OCI-LY7 (cell line): ENCODE results near the gene LRCOL1. TPM values are rescaled to one million over a fixed set of nuclear protein-coding genes. Genes with fewer than 3 reads are reported as not detected.

ENCODE experiments used
- BruUV-seq: library from RNA; stranded (reverse); fragments of 400-500 nt; replicated peaks from 2 replicates; lab custom pipeline; 2021; lab: Mats Ljungman, UMichigan
- CTCF ChIA-PET: fragments of 300-600 bp; sonication (Branson Sonifier 250); formaldehyde crosslinking; loops from one replicate; lab custom pipeline; 2022; ENCODE audit warnings: antibody characterized with exemption; ENCODE audit not compliant: unreplicated experiment; lab: Charles Lee
- POLR2A ChIA-PET: fragments of 300-600 bp; sonication (Branson Sonifier 250); formaldehyde crosslinking; loops from one replicate; lab custom pipeline; 2022; ENCODE audit warnings: antibody characterized with exemption; lab: Charles Lee
- DNase-seq: peaks from one replicate; pipeline ENCODE4 v3.0.0-alpha.2; 2015; ENCODE audit warnings: low spot score
- H2AFZ ChIP-seq: fragments of 200-600 bp; sonication (generic), shearing (Covaris generic); 2 replicates; pipeline ENCODE4 v1.6.1; 2014; ENCODE audit warnings: mild to moderate bottlenecking, antibody characterized with exemption, low read length, moderate library complexity
- H3K27ac ChIP-seq: fragments of 200-600 bp; sonication (generic); 2 replicates; pipeline ENCODE4 v1.5.1; 2014; ENCODE audit warnings: mixed run types, low read depth, mild to moderate bottlenecking, moderate library complexity, low read length, inconsistent platforms; ENCODE audit not compliant: poor library complexity, severe bottlenecking
- H3K36me3 ChIP-seq: fragments of 200-600 bp; sonication (generic); 2 replicates; pipeline ENCODE4 v1.6.1; 2014; ENCODE audit warnings: mild to moderate bottlenecking, antibody characterized with exemption, low read length, moderate library complexity, mixed read lengths; ENCODE audit not compliant: insufficient read depth
- H3K4me1 ChIP-seq: fragments of 200-600 bp; sonication (generic); 2 replicates; pipeline ENCODE4 v1.5.1; 2014; ENCODE audit warnings: mild to moderate bottlenecking, low read length; ENCODE audit not compliant: insufficient read depth, poor library complexity, severe bottlenecking
- H3K4me2 ChIP-seq: fragments of 200-600 bp; sonication (generic); 2 replicates; pipeline ENCODE4 v1.6.1; 2014; ENCODE audit warnings: mild to moderate bottlenecking, low read length
- H3K4me3 ChIP-seq: fragments of 200-600 bp; sonication (generic); 2 replicates; pipeline ENCODE4 v1.5.1; 2014; ENCODE audit warnings: mild to moderate bottlenecking, low read depth, low read length; ENCODE audit not compliant: poor library complexity, severe bottlenecking
- H3K79me2 ChIP-seq: fragments of 200-600 bp; sonication (generic); 2 replicates; pipeline ENCODE4 v1.6.1; 2016; ENCODE audit warnings: low read depth, mild to moderate bottlenecking, low read length, moderate library complexity, mixed read lengths; ENCODE audit not compliant: insufficient read depth
- H3K9me2 ChIP-seq: fragments of 200-600 bp; sonication (generic); 2 replicates; pipeline ENCODE4 v1.6.1; 2016; ENCODE audit warnings: mild to moderate bottlenecking, low read length, mixed read lengths; ENCODE audit not compliant: insufficient read depth
- H3K9me3 ChIP-seq: fragments of 200-600 bp; sonication (generic); 2 replicates; pipeline ENCODE4 v1.6.1; 2014; ENCODE audit warnings: mild to moderate bottlenecking, mixed run types, low read length, mixed read lengths
- H4K20me1 ChIP-seq: fragments of 200-600 bp; sonication (generic); 2 replicates; pipeline ENCODE4 v1.6.1; 2014; ENCODE audit warnings: mild to moderate bottlenecking, antibody characterized with exemption, low read length, moderate library complexity, mixed read lengths; ENCODE audit not compliant: insufficient read depth
- EZH2phosphoT487 ChIP-seq: fragments of 200-600 bp; sonication (generic); IDR thresholded peaks from 2 replicates; pipeline ENCODE4 v1.6.1; 2018; ENCODE audit warnings: low read depth, borderline replicate concordance, mild to moderate bottlenecking, mixed run types, antibody characterized with exemption, low read length, moderate library complexity, mixed read lengths
- intact Hi-C: fragments of 100-400 bp; cut with micrococcal nuclease; formaldehyde crosslinking; loops from one replicate; pipeline ENCODE4 v1.10.0; 2022; ENCODE audit not compliant: unreplicated experiment
- total RNA-seq, 2 experiments: library from RNA; depleted of rRNA in 1 of 2; stranded (reverse); fragments of >200 nt in 1 of 2; shearing (Covaris generic) in 1 of 2; gene quantifications; 2 replicates each; pipeline ENCODE4 v1.2.3, GENCODE V29; 2014 to 2022
- TF ChIP-seq, protein P1 (sequence below): fragments of 200-600 bp; sonication (generic); conservative IDR thresholded peaks from 2 replicates; pipeline ENCODE4 v1.5.1; 2014; ENCODE audit warnings: mild to moderate bottlenecking, antibody characterized with exemption, low read length, moderate library complexity, mixed read lengths

LRCOL1 gene
- total RNA-seq, 2 experiments from 2014 or later: not detected

DNA sequence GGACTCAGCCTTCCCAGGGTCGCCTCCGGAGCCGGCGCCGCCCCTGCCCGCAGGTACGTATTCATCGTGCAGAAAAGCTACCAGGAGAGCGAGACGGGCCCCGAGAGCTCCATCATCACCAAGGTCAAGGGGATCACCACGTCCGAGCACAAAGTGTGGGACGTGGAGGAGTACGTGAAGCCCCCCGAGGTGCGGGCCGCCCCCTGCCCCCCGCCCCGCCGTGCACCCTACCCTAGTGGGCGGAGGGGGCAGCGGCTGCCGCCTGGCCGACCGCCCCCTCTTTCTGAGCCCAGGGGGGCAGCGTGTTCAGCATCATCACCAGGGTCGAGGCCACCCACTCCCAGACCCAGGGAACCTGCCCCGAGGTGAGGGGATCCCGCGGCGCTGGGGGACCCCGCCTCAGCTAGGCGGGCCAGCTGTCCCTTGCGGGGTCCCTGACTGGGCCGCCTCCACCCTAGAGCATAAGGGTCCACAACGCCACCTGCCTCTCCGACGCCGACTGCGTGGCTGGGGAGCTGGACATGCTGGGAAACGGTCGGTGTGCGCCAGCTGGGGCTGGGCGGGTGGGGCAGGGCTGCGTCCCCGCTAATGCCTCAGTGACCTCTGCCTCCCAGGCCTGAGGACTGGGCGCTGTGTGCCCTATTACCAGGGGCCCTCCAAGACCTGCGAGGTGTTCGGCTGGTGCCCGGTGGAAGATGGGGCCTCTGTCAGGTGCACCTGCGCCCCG, 9.2 kb upstream of the LRCOL1 start:
- no peak overlapping the region for H2AFZ ChIP-seq
- no TSS peak for BruUV-seq
- H3K9me2 ChIP-seq: no peaks in the 10 kb centered on the region
- no peak for DNase-seq
- ChIA-PET CTCF (no interaction called here), POLR2A (no interaction called here)
- peaks cover 16% of the 10 kb centered on the region for H3K36me3 ChIP-seq
- H3K4me1 ChIP-seq: peaks cover 3% of the 10 kb centered on the region
- peaks cover 20% of the 10 kb centered on the region; the same call in 1 of the 2 replicates for H3K9me3 ChIP-seq
- TF ChIP-seq EZH2phosphoT487: no peak
- TF ChIP-seq, protein P1, sequence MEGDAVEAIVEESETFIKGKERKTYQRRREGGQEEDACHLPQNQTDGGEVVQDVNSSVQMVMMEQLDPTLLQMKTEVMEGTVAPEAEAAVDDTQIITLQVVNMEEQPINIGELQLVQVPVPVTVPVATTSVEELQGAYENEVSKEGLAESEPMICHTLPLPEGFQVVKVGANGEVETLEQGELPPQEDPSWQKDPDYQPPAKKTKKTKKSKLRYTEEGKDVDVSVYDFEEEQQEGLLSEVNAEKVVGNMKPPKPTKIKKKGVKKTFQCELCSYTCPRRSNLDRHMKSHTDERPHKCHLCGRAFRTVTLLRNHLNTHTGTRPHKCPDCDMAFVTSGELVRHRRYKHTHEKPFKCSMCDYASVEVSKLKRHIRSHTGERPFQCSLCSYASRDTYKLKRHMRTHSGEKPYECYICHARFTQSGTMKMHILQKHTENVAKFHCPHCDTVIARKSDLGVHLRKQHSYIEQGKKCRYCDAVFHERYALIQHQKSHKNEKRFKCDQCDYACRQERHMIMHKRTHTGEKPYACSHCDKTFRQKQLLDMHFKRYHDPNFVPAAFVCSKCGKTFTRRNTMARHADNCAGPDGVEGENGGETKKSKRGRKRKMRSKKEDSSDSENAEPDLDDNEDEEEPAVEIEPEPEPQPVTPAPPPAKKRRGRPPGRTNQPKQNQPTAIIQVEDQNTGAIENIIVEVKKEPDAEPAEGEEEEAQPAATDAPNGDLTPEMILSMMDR: no peak
- H3K4me2 ChIP-seq: no peak overlapping the region
- H3K27ac ChIP-seq: no peak overlapping the region
- H4K20me1 ChIP-seq: no peaks in the 10 kb centered on the region
- no peaks in the 10 kb centered on the region for H3K79me2 ChIP-seq
- intact Hi-C loops: no loop called here
- H3K4me3 ChIP-seq: no peak overlapping the region

DNA sequence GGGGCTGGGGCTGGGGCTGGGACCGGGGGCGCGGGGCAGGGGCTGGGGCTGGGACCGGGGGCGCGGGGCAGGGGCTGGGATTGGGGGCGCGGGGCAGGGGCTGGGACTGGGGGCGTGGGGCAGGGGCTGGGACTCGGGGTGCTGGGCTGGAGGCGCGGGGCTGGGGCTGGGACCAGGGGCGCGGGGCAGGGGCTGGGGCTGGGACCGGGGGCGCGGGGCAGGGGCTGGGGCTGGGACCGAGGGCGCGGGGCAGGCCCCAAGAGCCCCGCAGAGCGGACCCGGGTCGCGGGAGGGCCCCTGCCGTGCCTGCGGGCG, 8.6 kb upstream of the LRCOL1 start:
- ChIA-PET POLR2A (no interaction called here), CTCF (no interaction called here)
- H3K27ac ChIP-seq: no peak overlapping the region
- no peaks in the 10 kb centered on the region for H3K79me2 ChIP-seq
- peaks cover 11% of the 10 kb centered on the region for H3K36me3 ChIP-seq
- H2AFZ ChIP-seq: no peak overlapping the region
- DNase-seq: no peak
- no peaks in the 10 kb centered on the region for H4K20me1 ChIP-seq
- intact Hi-C loops: no loop called here
- H3K4me2 ChIP-seq: no peak overlapping the region
- no peaks in the 10 kb centered on the region for H3K9me2 ChIP-seq
- TF ChIP-seq, protein P1: no peak
- no peak for TF ChIP-seq EZH2phosphoT487
- peaks cover 20% of the 10 kb centered on the region; the same call in 1 of the 2 replicates for H3K9me3 ChIP-seq
- no TSS peak for BruUV-seq
- H3K4me3 ChIP-seq: no peak overlapping the region
- peaks cover 8% of the 10 kb centered on the region for H3K4me1 ChIP-seq

DNA sequence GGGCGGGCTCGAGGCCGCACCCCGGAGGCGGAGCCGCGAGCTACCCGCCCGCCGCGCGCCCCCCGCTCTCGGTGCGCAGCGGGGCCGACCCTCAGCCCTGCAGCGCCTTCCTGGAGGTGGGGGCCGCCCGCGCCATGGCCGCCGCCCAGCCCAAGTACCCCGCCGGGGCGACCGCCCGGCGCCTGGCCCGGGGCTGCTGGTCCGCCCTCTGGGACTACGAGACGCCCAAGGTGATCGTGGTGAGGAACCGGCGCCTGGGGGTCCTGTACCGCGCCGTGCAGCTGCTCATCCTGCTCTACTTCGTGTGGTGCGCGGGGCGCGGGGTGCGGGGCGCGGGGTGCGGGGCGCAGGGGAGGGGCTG, 8.3 kb upstream of the LRCOL1 start, which contains the start of gene P2RX2:
Gene P2RX2 (plus strand): TSS at position 94 of the 361 bp plus-strand sequence. CDS start 41 bp downstream, at position 135.
- intact Hi-C loops: no loop called here
- ChIA-PET CTCF (no interaction called here), POLR2A (no interaction called here)
- BruUV-seq: no TSS peak
- Histone ChIP-seq H3K9me2 (no peaks in the 10 kb centered on the region), H3K4me3 (no peak within 1 kb of the TSS), H3K27ac (no peak within 1 kb of the TSS), H3K4me2 (no peak within 1 kb of the TSS), H3K36me3 (peaks cover 7% of the 10 kb centered on the region), H3K4me1 (peaks cover 9% of the 10 kb centered on the region), H4K20me1 (no peaks in the 10 kb centered on the region), H3K79me2 (no peaks in the 10 kb centered on the region), H3K9me3 (peaks cover 20% of the 10 kb centered on the region; the same call in 1 of the 2 replicates), H2AFZ (no peak within 1 kb of the TSS)
- TF ChIP-seq, protein P1: no peak
- TF ChIP-seq EZH2phosphoT487: no peak
- no peak for DNase-seq
